ENCODE measurements around the gene RBM18. TPM values are rescaled to one million over a fixed set of nuclear protein-coding genes. Genes with fewer than 3 reads are reported as not detected.

The RBM18 gene
- polyA plus RNA-seq, 1 donor: 33.0 TPM

DNA sequence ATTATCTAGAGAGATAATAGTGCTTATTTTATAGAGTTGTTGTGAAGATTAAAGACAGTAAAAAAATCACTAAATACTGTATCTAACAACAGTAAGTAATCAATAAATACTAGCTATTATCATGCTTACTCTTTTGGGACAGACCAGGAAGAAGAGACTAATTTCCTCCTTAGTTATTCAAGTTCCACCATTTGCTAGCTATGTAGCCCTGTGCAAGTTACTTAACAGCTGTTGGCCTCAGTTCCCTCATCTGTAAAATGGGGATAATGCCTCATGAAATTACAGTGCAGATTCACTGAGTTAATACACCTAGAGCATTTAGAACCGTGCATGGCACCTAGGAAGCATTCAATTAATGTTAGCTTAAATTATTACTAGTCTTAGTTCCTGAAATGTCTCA is 2.6 kb downstream of the RBM18 start:
- no peak for DNase-seq

DNA sequence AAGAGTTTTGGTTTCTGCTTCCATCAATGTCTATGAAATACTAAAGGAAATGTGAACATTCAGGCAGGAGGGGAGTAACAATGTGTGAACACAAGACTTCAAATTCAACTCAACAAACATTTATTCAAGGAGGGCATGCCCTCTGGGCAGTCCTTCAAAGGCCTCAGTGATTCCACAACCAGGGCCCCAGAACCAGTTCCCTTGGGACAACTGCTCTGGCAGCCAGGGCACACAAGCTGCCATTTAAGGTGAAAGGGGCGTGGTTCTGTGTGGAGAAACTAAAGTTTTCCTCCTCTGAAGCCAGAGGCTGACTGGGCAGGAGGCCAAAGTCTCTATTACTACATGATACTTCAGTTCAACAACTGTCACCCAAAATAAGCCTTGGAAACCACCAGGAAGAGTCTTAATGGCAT is 3.2 kb downstream of the RBM18 start:
- no peak for DNase-seq

DNA sequence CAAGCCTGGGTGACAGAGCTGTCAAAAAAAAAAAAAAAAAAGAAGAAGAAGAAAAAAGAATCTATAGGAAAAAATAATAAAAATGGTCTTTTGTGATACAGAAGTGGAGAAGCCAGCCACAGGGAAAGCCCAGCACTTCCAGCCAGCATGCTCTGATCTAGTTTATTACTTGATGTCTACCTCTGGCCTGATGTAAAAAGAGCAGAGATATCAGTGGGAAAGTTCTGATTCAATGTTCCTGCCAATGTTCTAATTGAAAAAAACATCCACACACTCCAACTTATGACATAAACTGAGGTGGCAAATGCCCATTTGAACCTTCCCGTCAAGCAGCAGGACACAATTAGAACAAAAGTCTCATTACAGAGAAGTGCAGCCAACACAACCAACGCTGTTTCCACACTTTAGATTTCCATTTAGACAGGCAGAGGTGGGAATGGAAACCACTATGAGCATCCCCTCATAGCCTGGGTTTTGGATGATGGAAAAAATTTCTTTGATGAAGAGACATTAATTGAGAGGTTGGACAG is 5.7 kb downstream of the RBM18 start:
- DNase-seq: no peak

DNA sequence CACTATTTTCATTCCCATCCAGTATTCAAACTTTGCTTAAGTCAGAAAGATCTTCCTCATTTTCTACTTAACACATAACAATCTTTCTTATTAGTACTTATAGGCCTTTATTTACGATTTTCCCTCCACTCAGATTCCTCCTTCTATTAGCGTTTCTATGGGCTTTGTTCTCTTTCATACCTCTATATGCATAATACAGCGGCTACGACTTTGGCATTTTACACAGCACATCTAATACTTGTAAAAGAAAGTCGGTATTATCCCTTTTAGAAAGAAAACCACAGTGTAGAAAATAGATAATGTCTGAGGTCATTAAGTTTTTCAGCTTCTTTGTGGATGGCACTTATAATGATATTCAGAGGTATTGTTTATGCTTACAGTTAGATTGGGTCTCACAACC is 8.4 kb downstream of the RBM18 start:
- DNase-seq: no peak

DNA sequence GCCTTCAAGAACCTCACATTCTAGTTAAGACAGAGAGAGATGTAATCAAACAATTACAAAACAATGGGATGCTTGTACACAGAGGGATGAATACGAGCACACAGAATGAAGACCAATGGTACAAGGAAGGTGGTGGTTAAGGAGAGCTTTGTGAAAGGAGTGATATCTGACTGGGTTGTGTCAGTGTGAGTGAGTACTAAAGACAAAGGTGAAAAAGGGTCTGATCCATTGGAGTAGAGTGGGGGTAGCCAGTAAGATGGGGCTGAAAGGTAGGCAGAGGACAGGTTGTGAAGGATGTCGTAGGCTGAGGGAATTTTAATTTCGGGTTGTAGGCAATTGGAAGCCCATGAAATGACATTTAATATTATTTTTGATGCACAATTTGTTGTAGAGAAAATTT is 9.9 kb downstream of the RBM18 start:
- no peak for DNase-seq

DNA sequence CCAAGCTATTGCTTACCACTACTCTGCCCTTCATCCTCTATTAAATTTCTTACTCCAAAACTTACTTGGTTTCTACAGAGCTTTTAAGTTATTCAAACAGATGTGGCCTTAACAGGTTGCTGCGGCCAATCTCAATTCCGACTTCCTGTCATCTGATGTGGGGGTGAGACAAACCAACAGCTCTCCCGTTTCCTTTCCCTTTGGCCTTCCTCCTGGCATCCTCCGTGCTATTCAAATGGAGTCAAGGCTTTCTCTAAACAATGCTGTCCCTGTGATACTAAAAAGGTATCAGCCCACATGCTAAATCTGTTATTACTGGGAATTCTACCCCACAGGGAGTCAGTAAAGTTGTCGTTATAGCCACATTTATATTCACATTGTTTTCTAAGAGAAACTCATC is 11.8 kb downstream of the RBM18 start:
- DNase-seq: no peak

DNA sequence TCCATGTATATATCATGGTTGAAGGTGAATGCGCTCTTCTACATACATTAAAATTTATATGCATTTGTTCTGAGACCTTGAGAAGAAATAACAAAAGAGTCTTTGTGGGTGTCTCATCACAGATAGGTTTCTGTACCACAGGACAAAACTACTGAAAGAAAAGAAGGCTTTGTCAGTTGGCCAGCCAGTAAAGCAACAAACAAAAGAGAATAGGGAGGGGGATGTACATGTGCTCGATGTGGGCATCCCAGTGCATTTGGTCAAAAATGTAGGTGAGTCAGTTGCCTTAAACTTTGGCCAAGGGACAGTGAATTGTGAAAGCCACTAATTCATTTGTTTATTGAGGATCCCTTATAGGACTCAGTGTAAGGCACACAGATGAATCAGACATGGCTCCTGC is 13.3 kb downstream of the RBM18 start:
- no peak for DNase-seq

DNA sequence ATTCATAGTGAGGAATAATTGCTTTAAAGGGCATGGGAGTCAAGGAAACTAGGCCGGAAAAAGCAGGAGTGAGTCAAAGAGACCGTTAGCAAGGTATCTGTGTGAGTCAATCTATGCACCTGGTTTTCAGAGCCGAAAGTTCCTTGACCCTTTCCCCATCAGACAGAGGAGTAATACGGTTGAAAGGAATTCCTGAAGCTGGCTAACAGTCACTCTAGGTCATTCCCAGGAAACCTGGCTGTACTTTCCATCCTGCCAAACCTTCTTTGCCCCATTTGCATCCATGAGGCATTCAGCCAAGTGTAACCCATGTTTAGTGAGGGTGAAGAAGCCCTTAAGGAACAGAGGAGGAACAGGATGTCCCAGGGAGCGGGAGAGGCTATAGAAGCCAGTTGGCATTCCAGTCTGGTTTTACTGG is 16.2 kb downstream of the RBM18 start:
- DNase-seq: no peak

DNA sequence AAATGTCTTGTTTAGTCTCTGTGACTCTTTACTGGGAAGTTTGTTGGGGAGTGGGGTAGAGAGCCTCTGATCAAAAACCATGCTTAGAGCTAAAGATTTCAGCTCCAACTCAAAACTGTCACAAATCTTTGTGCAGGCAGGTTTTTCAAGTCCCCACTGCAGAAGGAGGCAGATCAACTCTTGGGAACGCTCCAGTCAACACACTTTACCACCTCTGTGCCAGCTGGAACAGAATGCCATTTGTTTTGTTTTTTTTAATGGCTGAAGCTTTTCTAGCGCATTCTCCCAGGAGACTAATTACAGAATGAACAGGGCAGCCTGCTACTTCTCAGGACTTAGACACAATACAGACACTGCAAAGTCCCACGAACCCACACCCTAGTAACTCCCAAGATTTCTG is 18.0 kb downstream of the RBM18 start:
- DNase-seq: no peak

DNA sequence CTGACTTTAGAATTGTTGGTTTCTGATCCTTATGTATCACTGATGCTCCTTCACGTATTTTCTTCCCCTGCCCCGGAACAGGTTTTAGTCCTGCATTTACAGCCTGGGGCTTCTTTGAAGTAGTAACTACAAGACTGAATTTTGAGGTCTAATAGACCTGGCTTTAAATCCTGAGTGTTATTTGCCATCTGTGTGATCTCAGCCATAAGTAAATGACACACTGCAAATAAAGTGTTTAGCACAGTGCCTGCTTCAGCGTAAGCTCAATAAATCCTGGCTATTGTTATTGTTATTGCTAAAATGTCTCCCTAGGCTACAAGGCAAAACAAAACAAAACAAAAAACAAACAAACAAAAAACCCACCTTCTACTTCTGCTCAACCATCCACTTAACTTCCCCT is 20.3 kb downstream of the RBM18 start:
- DNase-seq: no peak

DNA sequence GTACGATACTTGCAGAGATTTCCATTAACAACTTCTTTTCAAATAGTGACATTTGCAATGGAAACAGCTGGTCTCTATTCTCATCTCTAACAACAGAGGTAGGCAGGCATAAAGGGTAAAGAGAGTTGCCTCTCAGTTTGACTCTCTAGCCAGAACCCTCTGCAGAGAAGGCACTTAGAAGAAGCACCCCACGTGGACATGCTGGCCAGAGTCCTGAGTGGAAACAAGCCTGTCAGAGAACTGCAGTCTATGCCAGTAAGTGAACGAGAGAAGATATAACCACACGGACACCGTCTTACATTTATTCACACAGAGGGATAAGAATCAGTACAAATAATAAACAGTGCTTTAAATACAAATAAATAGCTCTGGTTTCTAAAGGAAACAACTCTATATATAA is 24.9 kb downstream of the RBM18 start:
- DNase-seq: no peak

DNA sequence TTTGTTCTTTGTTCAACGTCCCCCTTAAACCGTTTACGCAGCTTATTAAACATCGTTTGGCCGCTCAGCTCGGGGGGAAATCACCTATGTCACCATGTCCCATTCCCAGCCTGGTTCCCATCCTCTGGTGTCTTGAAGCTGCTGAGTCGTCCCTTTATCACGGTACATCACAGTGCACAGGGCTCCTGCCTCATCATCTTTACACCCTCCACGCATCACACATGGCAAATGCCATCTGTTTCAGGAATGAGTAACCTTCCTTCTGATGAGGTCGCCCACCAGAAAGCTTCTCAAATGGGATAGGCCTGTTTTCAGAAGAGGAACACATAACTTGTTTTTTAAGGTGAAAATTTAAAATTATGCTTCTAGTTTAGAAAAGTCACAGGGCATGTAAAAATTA is 28.0 kb downstream of the RBM18 start:
- DNase-seq: no peak

DNA sequence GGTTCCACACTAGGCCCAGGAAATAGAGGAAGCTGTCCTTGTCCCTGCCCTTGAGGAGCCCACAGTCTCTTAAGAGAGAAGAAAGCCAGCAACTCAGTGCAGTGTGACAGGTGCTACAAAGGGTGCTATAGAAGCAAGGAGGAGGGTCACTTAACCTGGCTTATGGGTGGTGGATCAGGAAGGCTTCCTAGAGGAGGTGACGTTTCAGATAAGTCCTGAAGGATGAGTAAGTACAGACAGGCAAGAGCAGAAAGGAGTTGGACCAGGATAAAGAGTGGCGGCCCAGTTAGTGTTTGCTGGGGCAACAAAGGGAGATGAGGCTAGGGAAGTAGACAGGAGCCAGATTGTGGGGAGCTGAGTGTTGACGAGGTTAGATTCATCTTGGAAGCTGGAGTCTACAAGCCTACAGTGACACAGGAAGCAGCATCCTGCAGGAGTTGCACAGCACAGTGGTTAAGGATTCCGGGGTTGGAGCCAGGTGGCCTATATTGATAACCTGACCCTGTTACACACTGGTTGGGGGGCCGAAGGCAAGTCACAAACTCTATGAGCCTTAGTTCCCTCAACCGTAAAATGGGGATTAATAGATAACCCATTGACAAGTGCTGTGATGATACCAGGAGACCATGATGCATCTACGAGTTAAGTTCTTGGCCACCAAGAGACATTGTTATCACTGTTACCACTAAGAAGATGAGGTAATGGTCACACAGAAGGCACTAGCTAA is 30.5 kb downstream of the RBM18 start:
- DNase-seq: no peak

DNA sequence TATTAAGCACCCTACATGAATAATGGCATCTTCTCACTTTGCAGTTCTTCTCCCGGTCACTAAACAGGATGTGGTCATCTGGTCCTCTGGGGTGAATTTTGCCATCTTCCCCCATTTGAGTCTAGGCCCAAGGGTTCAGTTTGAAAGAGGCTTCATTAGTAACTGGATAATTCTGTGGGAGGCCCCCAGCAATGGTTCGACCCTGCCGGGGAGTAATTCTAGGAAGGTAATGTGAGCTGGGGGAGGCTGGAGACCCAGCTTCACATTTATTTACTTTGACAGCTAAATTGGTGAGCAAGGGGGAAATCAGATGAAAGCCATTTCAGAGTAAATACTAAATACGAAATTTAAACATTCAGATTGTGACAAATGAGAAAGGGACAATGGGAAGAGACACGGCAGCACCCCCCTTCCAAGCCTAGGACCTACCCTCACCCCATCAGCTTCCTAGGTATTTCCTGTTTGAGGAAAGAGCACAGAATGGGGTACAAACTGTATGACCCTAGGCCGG is 31.8 kb downstream of the RBM18 start:
- DNase-seq: no peak

DNA sequence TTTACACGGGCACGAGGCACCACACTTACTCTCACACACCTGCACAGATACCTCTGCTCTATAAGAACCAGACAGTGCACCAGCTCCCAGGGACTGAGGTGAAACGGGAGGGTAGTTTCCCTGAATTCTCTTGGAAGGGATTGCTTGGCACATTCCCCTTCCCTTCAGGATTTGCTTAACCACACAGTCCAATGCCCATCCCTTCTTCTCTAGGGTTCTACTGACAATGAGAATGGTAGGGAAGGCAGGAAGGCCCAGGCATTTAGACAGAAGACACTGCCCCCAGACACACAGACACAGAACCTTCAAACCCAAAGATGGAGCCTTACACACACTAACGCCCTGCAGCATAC is 35.2 kb downstream of the RBM18 start:
- no peak for DNase-seq

DNA sequence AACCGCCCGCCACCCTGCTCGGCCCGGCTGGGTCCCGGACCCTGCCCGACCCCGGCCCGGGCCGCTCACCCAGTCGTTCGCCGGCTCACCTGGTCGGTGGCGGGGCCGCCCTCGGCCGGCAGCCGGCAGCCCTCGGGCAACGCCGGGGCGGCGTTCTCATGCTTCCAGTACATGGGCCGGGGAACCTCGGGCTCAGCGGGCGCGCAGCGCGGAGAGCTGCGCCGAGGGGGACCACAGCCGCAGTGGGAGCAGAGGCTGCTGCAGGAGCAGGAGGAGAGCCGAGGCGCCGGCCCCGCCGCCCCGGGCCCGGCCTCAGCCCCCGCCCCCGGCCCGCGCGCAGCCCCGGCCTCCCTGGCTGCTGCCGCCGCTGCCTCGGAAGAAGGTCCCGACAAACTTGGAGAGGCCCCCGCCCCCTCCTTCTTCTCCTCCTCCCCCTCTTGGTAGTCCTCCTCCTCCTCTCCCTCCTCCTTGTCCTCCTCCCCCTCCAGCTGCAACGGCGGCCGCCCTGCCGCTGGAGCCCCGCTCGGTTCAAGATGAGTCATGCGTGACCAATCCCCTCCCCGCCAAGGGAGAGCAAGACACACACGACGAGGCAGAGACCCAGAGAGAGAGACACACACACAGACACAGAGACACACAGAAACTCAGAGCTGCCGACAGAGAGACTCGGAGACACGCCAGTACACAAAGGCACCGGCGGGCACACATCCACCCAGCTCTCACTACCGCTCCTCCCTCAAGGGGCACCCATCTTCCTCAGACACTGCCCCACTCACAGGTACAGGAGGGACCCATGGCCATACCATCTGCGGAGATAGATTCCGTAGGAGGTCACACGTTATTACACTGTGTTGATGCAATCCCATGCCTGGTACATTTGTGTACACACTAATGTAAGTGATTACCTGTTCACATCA is 35.8 kb downstream of the RBM18 start, which contains the start of gene LHX6:
Gene LHX6, minus strand, starts transcription at position 390 of the 917 bp plus-strand sequence. Its CDS starts 217 bp downstream, at position 173.
- no peak for DNase-seq

DNA sequence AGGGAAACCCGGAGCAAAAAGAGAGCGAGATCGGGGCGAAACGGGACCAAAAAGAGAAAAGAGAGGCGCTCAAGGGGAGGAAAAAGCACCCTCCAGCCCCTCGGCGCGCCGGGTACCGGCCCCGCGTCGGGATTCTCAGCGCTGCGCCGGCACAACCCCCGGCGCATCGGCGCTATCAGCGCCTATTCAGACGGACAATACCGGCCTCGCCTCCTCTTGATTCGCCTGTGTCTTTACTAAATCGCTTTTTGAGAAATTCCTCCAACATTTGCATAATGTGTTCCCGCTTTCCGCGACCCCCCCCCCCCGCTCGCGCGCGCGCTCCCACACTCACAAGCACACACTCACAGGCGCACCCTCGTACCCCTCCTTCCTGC is 36.5 kb downstream of the RBM18 start:
- no peak for DNase-seq

DNA sequence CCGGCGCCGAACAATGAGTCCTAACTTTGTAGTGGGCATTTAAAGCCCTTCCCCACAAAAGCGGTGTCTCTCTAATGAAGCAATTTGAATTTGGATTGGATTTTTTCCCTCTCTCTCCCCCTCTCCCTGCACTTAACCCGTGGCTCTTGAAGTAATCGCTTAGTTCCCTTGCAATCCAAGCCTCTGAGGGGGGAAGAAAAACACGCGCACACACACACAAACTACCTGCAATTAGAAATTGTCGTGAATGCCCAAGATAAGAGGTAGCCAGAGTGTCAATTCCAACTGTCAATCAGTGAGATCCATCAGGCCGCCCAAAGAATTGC is 37.1 kb downstream of the RBM18 start:
- DNase-seq: no peak

DNA sequence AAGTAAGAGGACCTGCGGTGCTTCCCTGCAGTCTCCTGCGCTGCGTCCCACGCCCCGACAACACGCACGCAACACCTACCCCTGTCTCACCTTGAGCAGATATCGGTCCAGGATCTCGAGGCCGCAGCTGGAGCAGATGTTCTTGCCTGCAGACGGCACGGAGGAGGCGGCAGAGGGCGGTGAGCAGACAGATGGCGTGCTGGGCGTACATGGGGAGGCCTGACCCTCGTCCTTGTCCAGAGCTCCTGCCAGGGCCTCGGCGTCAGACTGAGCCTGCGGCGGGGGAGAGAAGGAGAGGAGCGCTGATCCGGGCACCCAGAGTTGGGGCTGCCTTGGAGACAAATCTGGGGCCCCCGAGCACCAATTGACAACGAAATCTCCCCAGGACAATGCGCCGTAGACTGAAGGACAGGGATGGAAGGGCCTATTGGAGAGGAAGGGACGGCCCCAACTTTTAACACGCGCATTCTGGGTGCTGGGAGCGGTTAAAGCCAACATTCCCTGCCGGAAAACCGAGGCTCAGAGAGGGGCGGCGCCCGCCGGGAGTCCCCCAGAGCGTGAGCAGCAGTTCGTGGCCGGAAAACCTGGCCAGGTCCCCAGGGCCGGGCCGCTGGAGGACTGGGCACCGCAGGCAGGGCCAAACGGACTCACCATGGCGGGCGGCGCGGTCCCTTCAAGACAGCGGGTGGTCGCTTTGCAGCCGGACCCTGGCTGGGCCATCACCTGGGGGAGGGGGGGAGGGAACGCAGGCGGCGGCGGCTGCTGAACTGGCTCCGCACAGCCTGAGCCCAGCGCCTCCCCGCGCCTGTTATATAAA is 37.7 kb downstream of the RBM18 start:
- no peak for DNase-seq

DNA sequence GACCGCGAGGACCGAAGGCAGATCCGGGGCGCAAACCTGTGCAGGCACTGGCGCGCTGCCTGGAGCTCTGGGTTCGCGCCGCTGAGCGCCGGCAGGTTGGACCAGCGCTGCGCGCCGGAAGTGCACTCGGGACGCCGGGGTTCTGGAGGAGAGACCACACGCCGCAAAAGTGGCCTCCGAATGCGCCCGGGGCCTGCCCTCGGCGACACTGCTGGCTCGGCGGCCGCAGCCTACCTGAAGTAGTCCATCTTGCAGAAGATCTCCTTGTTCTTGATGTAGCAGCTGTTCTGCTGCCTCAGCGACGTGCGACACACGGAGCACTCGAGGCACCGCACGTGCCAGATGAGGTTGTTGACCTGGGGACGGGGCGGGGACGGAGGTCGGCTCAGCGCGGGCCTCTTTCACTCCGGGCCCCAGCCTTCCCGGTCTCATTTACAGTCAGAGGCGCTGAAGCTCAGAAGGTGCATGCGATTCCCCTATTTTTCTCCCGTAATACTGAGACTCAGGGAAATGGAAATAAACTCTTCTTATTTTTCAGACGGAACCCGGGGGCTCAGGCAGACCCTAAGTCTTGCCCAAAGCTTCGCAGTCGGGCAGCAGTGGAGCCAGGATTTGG is 38.4 kb downstream of the RBM18 start:
- DNase-seq: no peak

DNA sequence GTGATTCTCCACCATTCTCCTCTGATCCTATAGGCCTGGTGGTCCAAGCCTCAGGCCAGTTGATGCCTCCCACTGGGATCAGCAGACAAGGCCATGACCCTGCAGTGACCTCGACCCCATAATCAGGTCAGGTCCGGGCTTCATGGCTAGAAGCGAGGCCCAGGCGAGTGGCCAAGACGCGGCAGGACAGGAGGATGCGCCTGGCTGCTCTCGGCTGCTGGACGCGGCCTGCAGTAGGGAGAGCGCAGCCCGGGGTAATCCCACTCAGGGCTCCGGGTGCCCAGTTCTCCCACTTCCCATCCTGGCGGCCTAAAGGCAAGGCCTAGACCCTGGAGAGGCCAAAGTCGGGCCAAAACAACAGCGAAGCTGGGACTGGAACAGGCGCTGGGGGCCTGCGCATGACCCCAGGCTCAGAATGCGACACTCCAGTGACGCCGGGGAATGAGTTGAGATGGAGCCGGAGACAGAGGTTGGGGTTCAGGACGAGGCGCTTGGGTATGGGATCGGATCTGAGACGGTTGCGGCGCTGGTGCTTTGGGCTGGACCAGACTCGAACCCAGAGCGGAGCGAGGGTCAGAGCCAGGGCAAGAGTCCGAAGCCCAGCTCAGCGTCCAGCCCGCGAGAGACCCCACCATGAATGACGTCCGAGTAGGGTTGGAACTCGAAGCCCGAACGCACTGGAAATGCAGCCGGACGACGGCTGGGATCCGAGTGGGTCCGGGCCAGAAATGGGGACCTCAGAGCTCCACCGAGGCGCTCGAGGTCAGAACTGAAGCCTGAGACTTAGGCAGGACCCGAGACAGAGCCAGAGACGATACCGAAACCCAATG is 39.1 kb downstream of the RBM18 start:
- DNase-seq: no peak

Measured in left kidney (tissue), 2 donors.